Lung (tissue), 12 donors: Measurements from ENCODE around the gene AGRN. TPM values are rescaled to one million over a fixed set of nuclear protein-coding genes. Genes with fewer than 3 reads are reported as not detected.
"Not testable (repeated sequence)": the region's sequence is repeated elsewhere in the genome, so short reads cannot be mapped to it uniquely, and the experiment has no call there.

ENCODE experiments used
- ATAC-seq: fragments of 200-7000 bp; cut with Tn5 transposase; one replicate; pipeline ENCODE4 v1.9.1; 2020; ENCODE audit warnings: moderate number of reproducible peaks; ENCODE audit not compliant: insufficient read depth, low FRiP score
- DNase-seq, 3 donors: peaks; one replicate each; pipeline ENCODE4 v3.0.0-alpha.2; 2013 to 2017
- H3K27ac ChIP-seq, 2 donors: one replicate each; pipeline ENCODE4 v1.5.1; 2013; ENCODE audit warnings: mild to moderate bottlenecking in 2 of 2, moderate library complexity in 2 of 2, control low read depth in 1 of 2, inconsistent platforms in 1 of 2, low read depth in 1 of 2, low read length in 1 of 2
- H3K27me3 ChIP-seq, 3 donors: one replicate each; pipeline ENCODE4 v1.5.1; 2013; ENCODE audit warnings: low read length in 2 of 3; ENCODE audit not compliant: control insufficient read depth in 3 of 3, insufficient read depth in 3 of 3
- H3K36me3 ChIP-seq, 4 donors: one replicate each; pipeline ENCODE4 v1.5.1; 2013; ENCODE audit warnings: low read length in 4 of 4, mild to moderate bottlenecking in 1 of 4, moderate library complexity in 1 of 4; ENCODE audit not compliant: control insufficient read depth in 4 of 4, insufficient read depth in 4 of 4
- H3K4me1 ChIP-seq, 5 donors: one replicate each; pipeline ENCODE4 v1.5.1; 2013; ENCODE audit warnings: low read length in 5 of 5, mild to moderate bottlenecking in 2 of 5, moderate library complexity in 1 of 5; ENCODE audit not compliant: control insufficient read depth in 5 of 5, insufficient read depth in 5 of 5
- H3K4me3 ChIP-seq: one replicate; pipeline ENCODE4 v1.5.1; 2013; ENCODE audit warnings: mild to moderate bottlenecking, control low read depth, moderate library complexity
- H3K9ac ChIP-seq, 2 donors: one replicate each; pipeline ENCODE4 v1.5.1; 2013; ENCODE audit warnings: low read length in 2 of 2, control low read depth in 1 of 2; ENCODE audit not compliant: insufficient read depth in 1 of 2
- H3K9me3 ChIP-seq, 4 donors: one replicate each; pipeline ENCODE4 v1.5.1; 2013; ENCODE audit warnings: low read length in 3 of 4, mild to moderate bottlenecking in 1 of 4, moderate library complexity in 1 of 4; ENCODE audit not compliant: control insufficient read depth in 4 of 4, insufficient read depth in 3 of 4
- WGBS, 2 donors: extraction: QIAGEN DNeasy Blood & Tissue Kit; methylation state at CpG; one replicate each; pipeline ENCODE4 v1.1.7; 2013; 5-methylcytosine and 5-hydroxymethylcytosine counted together
- polyA plus RNA-seq, 2 donors: library from polyadenylated mRNA; stranded (reverse); fragments of 200-250 nt; gene quantifications; one replicate each; pipeline ENCODE4 v1.2.1, GENCODE V29; 2013
- total RNA-seq, 2 donors: library from RNA; depleted of rRNA in 1 of 2; stranded (reverse); fragments of >200 nt in 1 of 2; gene quantifications; one replicate each; pipeline ENCODE4 v1.2.1, GENCODE V29; 2014 to 2021
- TF ChIP-seq, protein P1 (sequence below): IDR thresholded peaks from 2 replicates; pipeline ENCODE4 v1.5.1; 2012; ENCODE audit warnings: mild to moderate bottlenecking; ENCODE audit errors: control extremely low read depth, extremely low read depth
- donor health status: control.
- donor health status: control.
- donor health status: Bipolar disorder and iron deficiency.
- donor health status: healthy.
- donor health status: DM: yes; HTN: yes; CAD: no.

Gene AGRN
- total and polyA plus RNA-seq, 4 donors = 30.7 to 124 (median 85.2) TPM

GRCh38 chr1:1006305-1007159 lies 13.4 kb upstream of the AGRN start:
- Histone ChIP-seq H3K9me3 (no peaks in the 10 kb centered on the region), H3K9ac (no peak overlapping the region), H3K36me3 (no peaks in the 10 kb centered on the region), H3K27me3 (no peaks in the 10 kb centered on the region), H3K27ac (no peak overlapping the region), H3K4me1 (peaks cover 0 to 17% (median 15%) of the 10 kb centered on the region in 5 donors), H3K4me3 (no peak overlapping the region)
- DNase-seq = no peak
- no peak for ATAC-seq
- WGBS, 2 donors = 85 to 93% methylated on average over 37 of the region's 37 CpGs
- TF ChIP-seq, protein P1, sequence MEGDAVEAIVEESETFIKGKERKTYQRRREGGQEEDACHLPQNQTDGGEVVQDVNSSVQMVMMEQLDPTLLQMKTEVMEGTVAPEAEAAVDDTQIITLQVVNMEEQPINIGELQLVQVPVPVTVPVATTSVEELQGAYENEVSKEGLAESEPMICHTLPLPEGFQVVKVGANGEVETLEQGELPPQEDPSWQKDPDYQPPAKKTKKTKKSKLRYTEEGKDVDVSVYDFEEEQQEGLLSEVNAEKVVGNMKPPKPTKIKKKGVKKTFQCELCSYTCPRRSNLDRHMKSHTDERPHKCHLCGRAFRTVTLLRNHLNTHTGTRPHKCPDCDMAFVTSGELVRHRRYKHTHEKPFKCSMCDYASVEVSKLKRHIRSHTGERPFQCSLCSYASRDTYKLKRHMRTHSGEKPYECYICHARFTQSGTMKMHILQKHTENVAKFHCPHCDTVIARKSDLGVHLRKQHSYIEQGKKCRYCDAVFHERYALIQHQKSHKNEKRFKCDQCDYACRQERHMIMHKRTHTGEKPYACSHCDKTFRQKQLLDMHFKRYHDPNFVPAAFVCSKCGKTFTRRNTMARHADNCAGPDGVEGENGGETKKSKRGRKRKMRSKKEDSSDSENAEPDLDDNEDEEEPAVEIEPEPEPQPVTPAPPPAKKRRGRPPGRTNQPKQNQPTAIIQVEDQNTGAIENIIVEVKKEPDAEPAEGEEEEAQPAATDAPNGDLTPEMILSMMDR = no peak

GRCh38 chr1:1010131-1010530 lies 9.8 kb upstream of the AGRN start:
- H3K27me3 ChIP-seq, ATAC-seq, H3K36me3 ChIP-seq, H3K4me3 ChIP-seq, H3K27ac ChIP-seq, H3K9me3 ChIP-seq, H3K9ac ChIP-seq, DNase-seq: not testable (repeated sequence)
- peaks cover 0 to 27% (median 12%) of the 10 kb centered on the region in 5 donors for H3K4me1 ChIP-seq
- 96 to 97% methylated on average over 8 of the region's 8 CpGs for WGBS, 2 donors

DNA sequence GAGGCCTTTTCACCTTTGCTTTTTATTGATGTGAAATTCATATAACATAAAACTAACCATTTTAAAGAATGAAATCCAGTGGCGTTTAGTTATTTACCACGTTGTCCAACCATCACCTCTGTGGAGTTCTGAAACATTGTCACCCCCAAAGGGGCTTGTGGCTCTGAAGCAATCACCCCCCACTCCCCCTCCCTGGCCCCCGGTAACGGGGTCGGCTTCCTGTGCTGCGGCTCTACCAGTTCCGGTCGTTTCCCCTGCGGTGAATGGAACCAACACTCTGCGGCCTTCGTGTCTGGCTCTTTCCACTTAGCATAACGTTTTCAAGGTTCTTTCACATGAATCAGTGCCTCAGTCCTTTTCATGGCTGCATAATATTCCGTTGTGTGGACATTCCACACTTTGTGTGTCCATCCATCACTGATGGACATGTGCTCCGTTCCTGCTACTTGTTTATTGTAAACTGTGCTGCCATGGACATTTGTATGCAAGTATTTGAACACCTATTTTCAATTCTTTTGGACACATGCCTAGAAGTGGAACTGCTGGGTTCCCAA lies 8.4 kb upstream of the AGRN start:
- 77 to 78% methylated on average over 14 of the region's 14 CpGs for WGBS, 2 donors
- TF ChIP-seq, protein P1 = no peak

DNA sequence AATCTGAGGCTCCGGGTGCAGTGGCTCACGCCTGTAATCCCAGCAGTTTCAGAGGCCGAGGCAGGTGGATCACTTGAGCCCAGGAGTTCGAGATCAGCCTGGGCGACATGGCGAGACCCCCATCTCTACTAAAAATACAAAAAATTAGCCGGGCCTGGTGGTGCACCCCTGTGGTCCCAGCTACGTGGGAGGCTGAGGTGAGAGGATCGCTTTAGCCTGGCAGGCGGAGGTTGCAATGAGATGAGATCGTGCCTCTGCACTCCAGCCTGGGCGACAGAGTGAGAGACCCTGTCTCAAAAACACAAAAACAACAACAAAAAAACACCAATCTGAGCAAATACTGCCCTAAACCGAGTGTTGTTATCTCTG lies 7.2 kb upstream of the AGRN start:
- peaks cover 0 to 16% (median 3%) of the 10 kb centered on the region in 5 donors for H3K4me1 ChIP-seq
- not testable (repeated sequence) for H3K36me3 ChIP-seq, H3K4me3 ChIP-seq, H3K9me3 ChIP-seq, H3K27me3 ChIP-seq, DNase-seq, ATAC-seq
- peak overlapping the region in 1 of 2 donors; percentile 96 for H3K9ac ChIP-seq
- peak overlapping the region; percentile 46 to 76 for H3K27ac ChIP-seq
- 59 to 68% methylated on average over 13 of the region's 13 CpGs for WGBS, 2 donors

More for the DNA sequence above, 8.4 kb upstream of the AGRN start:
- no peak for DNase-seq
- peaks cover 0 to 16% (median 3%) of the 10 kb centered on the region in 5 donors for H3K4me1 ChIP-seq
- H3K36me3 ChIP-seq = no peaks in the 10 kb centered on the region
- no peak for ATAC-seq
- H3K4me3 ChIP-seq = no peak overlapping the region
- H3K27me3 ChIP-seq = no peaks in the 10 kb centered on the region
- no peak overlapping the region for H3K27ac ChIP-seq
- H3K9me3 ChIP-seq = no peaks in the 10 kb centered on the region
- H3K9ac ChIP-seq = no peak overlapping the region
